PC-3 (cell line): Measurements from ENCODE around the gene DNAJC6. TPM values are rescaled to one million over a fixed set of nuclear protein-coding genes. Genes with fewer than 3 reads are reported as not detected.
A peak's percentile ranks its signal among the peaks of the same experiment; 100 is the strongest.

ENCODE experiments used
- ATAC-seq: fragments of 200-7000 bp; cut with Tn5 transposase; 2 replicates; pipeline ENCODE4 v1.9.1; 2020; ENCODE audit warnings: mild to moderate bottlenecking, moderate library complexity
- BruUV-seq: library from RNA; stranded (reverse); fragments of 400-500 nt; replicated peaks from 2 replicates; lab custom pipeline; 2021; lab: Mats Ljungman, UMichigan
- CTCF ChIA-PET: fragments of 300-600 bp; sonication (Branson Sonifier 250); formaldehyde crosslinking; loops from one replicate; lab custom pipeline; 2022; ENCODE audit warnings: antibody characterized with exemption; lab: Charles Lee
- POLR2A ChIA-PET: fragments of 300-600 bp; sonication (Branson Sonifier 250); formaldehyde crosslinking; loops from one replicate; lab custom pipeline; 2022; ENCODE audit warnings: antibody characterized with exemption; ENCODE audit not compliant: unreplicated experiment; lab: Charles Lee
- DNase-seq: peaks from one replicate; pipeline ENCODE4 v3.0.0-alpha.2; 2015
- H2AFZ ChIP-seq: fragments of 300-600 bp; sonication (generic); 2 replicates; pipeline ENCODE4 v1.6.0; 2016; ENCODE audit warnings: antibody characterized with exemption, low read length
- H3F3A ChIP-seq: fragments of 300-600 bp; sonication (generic); one replicate; pipeline ENCODE4 v1.6.0; 2017; ENCODE audit warnings: antibody characterized with exemption, low read length, control low read depth, mild to moderate bottlenecking; ENCODE audit not compliant: unreplicated experiment
- H3K27ac ChIP-seq: fragments of 300-600 bp; sonication (generic); 2 replicates; pipeline ENCODE4 v1.5.1; 2016; ENCODE audit warnings: mild to moderate bottlenecking, low read length
- H3K27me3 ChIP-seq: fragments of 300-600 bp; sonication (generic); 2 replicates; pipeline ENCODE4 v1.6.1; 2016; ENCODE audit warnings: low read length, mixed read lengths
- H3K36me3 ChIP-seq: fragments of 300-600 bp; sonication (generic); 2 replicates; pipeline ENCODE4 v1.6.1; 2016; ENCODE audit warnings: low read depth, mixed run types, low read length, mixed read lengths
- H3K4me1 ChIP-seq: fragments of 300-600 bp; sonication (generic); 2 replicates; pipeline ENCODE4 v1.5.1; 2016; ENCODE audit warnings: low read length; ENCODE audit not compliant: insufficient read depth
- H3K4me2 ChIP-seq: fragments of 300-600 bp; sonication (generic); 2 replicates; pipeline ENCODE4 v1.6.0; 2016; ENCODE audit warnings: low read length
- H3K4me3 ChIP-seq: fragments of 300-600 bp; sonication (generic); 2 replicates; pipeline ENCODE4 v1.5.1; 2016; ENCODE audit warnings: mild to moderate bottlenecking, low read length, mixed read lengths
- H3K79me2 ChIP-seq: fragments of 300-600 bp; sonication (generic); 2 replicates; pipeline ENCODE4 v1.6.1; 2017; ENCODE audit warnings: low read length, mixed read lengths
- H3K9ac ChIP-seq: fragments of 300-600 bp; sonication (generic); 2 replicates; pipeline ENCODE4 v1.6.0; 2016; ENCODE audit warnings: mild to moderate bottlenecking, low read length
- H3K9me2 ChIP-seq: fragments of 300-600 bp; sonication (generic); replicated peaks from 2 replicates; pipeline ENCODE4 v1.6.1; 2016; ENCODE audit warnings: mixed run types, low read length, mixed read lengths
- H3K9me3 ChIP-seq: fragments of 300-600 bp; sonication (generic); 2 replicates; pipeline ENCODE4 v1.6.1; 2016; ENCODE audit warnings: low read length, mixed read lengths
- H4K20me1 ChIP-seq: fragments of 300-600 bp; sonication (generic); 2 replicates; pipeline ENCODE4 v1.6.1; 2016; ENCODE audit warnings: low read length, mixed read lengths
- EZH2 ChIP-seq: fragments of 300-600 bp; sonication (generic); IDR thresholded peaks from one replicate; pipeline ENCODE4 v1.6.1; 2017; ENCODE audit warnings: antibody characterized with exemption, mild to moderate bottlenecking, low read length; ENCODE audit not compliant: unreplicated experiment
- EZH2phosphoT487 ChIP-seq: fragments of 300-600 bp; sonication (generic); IDR thresholded peaks from 2 replicates; pipeline ENCODE4 v1.6.1; 2018; ENCODE audit warnings: mild to moderate bottlenecking, antibody characterized with exemption, low read length, borderline replicate concordance
- intact Hi-C: fragments of 100-400 bp; cut with micrococcal nuclease; formaldehyde crosslinking; loops from 2 replicates; pipeline ENCODE4 v1.9.0; 2023
- total RNA-seq: library from RNA; depleted of rRNA; stranded (reverse); fragments of >200 nt; gene quantifications from 2 replicates; pipeline ENCODE4 v1.2.3, GENCODE V29; 2014
- TF ChIP-seq, protein P1 (sequence below): fragments of 300-600 bp; sonication (generic); conservative IDR thresholded peaks from 2 replicates; pipeline ENCODE4 v1.5.1; 2017; ENCODE audit warnings: antibody characterized with exemption, low read depth, mild to moderate bottlenecking, low read length

The DNAJC6 gene
- total RNA-seq, 1 experiment from 2014 or later = 3.0 TPM

DNA sequence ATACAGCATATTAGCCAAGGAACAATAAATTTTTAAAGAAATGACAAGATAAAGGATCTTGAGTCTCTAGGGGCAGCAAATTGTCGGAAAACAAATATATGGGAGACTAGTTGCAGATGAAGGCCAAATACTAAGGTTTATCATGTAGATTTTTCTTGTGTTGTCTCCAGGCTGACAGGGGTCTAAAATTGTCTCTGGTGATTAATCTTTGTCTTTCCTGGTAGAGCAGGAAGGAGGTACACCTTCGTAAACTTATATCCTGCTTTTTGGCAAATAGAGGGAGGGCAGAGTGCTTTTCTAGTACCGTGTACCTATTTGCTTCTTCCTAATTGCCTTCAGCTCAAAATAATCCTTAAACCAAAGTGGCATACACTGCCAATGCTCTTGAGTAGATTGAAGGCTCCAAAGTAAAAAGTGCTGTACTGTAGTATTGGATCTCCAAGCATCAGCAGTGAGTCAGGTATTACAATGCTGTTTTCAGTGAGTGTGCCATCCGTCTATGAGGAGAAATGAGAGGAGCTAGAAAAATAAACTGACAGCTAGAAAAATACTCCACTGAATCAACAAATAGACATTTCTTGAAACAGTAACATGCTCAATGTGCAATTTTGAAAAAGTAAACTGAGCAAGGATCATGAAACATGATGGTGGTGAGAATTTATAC is 109.3 kb downstream of the DNAJC6 start:
- Histone ChIP-seq H2AFZ (peak overlapping the region; percentile 90), H3K79me2 (peaks cover 29% of the 10 kb centered on the region), H3K4me3 (no peak overlapping the region), H3K9me3 (no peaks in the 10 kb centered on the region), H3K9me2 (no peaks in the 10 kb centered on the region), H3K9ac (no peak overlapping the region), H3K4me2 (peak overlapping the region; percentile 97; the same call in 1 of the 2 replicates), H3K4me1 (peaks cover 42% of the 10 kb centered on the region), H3K27ac (no peak overlapping the region), H3K27me3 (no peaks in the 10 kb centered on the region), H3F3A (no peaks in the 10 kb centered on the region), H3K36me3 (no peaks in the 10 kb centered on the region), H4K20me1 (no peaks in the 10 kb centered on the region)
- TF ChIP-seq EZH2phosphoT487 (no peak), EZH2 (no peak)
- TF ChIP-seq, protein P1, sequence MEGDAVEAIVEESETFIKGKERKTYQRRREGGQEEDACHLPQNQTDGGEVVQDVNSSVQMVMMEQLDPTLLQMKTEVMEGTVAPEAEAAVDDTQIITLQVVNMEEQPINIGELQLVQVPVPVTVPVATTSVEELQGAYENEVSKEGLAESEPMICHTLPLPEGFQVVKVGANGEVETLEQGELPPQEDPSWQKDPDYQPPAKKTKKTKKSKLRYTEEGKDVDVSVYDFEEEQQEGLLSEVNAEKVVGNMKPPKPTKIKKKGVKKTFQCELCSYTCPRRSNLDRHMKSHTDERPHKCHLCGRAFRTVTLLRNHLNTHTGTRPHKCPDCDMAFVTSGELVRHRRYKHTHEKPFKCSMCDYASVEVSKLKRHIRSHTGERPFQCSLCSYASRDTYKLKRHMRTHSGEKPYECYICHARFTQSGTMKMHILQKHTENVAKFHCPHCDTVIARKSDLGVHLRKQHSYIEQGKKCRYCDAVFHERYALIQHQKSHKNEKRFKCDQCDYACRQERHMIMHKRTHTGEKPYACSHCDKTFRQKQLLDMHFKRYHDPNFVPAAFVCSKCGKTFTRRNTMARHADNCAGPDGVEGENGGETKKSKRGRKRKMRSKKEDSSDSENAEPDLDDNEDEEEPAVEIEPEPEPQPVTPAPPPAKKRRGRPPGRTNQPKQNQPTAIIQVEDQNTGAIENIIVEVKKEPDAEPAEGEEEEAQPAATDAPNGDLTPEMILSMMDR = no peak
- intact Hi-C loops = no loop called here
- ChIA-PET POLR2A (no interaction called here), CTCF (no interaction called here)
- no TSS peak for BruUV-seq
- ATAC-seq (no peak), DNase-seq (peak; percentile 31)

GRCh38 chr1:65419681-65420589 is 110.6 kb downstream of the DNAJC6 start:
- peak; percentile 86 for ATAC-seq
- peak overlapping the region; percentile 97 for H3K4me2 ChIP-seq
- H3K27me3 ChIP-seq = no peaks in the 10 kb centered on the region
- TSS peak; percentile 35 for BruUV-seq
- ChIA-PET POLR2A (interaction anchor here (0.7 kb wide), 1 partner anchor 126 kb away, joined by 3 read pairs; no protein-coding TSS in a partner anchor), CTCF (interaction anchor here (0.5 to 1.3 kb wide), 4 partner anchors 39 to 249 kb away, joined by 3 to 7 read pairs (median 3); no protein-coding TSS in a partner anchor)
- H3K4me3 ChIP-seq = peak overlapping the region; percentile 86
- H3K9me3 ChIP-seq = no peaks in the 10 kb centered on the region
- intact Hi-C loops = loop anchor here (2.0 to 10.0 kb wide), 4 partner anchors 165 to 1512 kb away; partner anchors contain the start of gene RAVER2
- peak overlapping the region; percentile 2 for H3K27ac ChIP-seq
- TF ChIP-seq EZH2phosphoT487 = no peak
- H3K4me1 ChIP-seq = peaks cover 54% of the 10 kb centered on the region
- H3K79me2 ChIP-seq = peaks cover 37% of the 10 kb centered on the region
- peak overlapping the region; percentile 92 for H3K9ac ChIP-seq
- H2AFZ ChIP-seq = peak overlapping the region; percentile 90
- DNase-seq = peak; percentile 98
- H4K20me1 ChIP-seq = no peaks in the 10 kb centered on the region
- H3K36me3 ChIP-seq = no peaks in the 10 kb centered on the region
- no peaks in the 10 kb centered on the region for H3K9me2 ChIP-seq
- H3F3A ChIP-seq = no peaks in the 10 kb centered on the region
